Fibroblast of lung (primary cell): ENCODE data around the gene CST7. TPM values are rescaled to one million over a fixed set of nuclear protein-coding genes. Genes with fewer than 3 reads are reported as not detected.

Experiments used
- DNase-seq, 2 donors: peaks; one replicate each; pipeline versions ENCODE4 v3.0.0 to v3.0.0-alpha.2; 2010; ENCODE audit warnings: low read depth in 2 of 2
- H2AFZ ChIP-seq: 2 replicates; pipeline ENCODE4 v1.5.1; 2012; ENCODE audit warnings: low read length, control low read depth, inconsistent platforms
- H3K27ac ChIP-seq: 2 replicates; pipeline ENCODE4 v1.5.1; 2011; ENCODE audit warnings: low read length, control low read depth; ENCODE audit not compliant: insufficient read depth
- H3K27me3 ChIP-seq: 2 replicates; pipeline ENCODE4 v1.5.1; 2011; ENCODE audit warnings: mild to moderate bottlenecking, low read length; ENCODE audit not compliant: control insufficient read depth, insufficient read depth
- H3K36me3 ChIP-seq: 2 replicates; pipeline ENCODE4 v1.5.1; 2011; ENCODE audit warnings: low read length; ENCODE audit not compliant: control insufficient read depth, insufficient read depth
- H3K4me1 ChIP-seq: 2 replicates; pipeline ENCODE4 v1.5.1; 2011; ENCODE audit warnings: low read length; ENCODE audit not compliant: control insufficient read depth, insufficient read depth; ENCODE audit errors: extremely low read depth
- H3K4me2 ChIP-seq: 2 replicates; pipeline ENCODE4 v1.5.1; 2011; ENCODE audit warnings: low read length, control low read depth; ENCODE audit not compliant: insufficient read depth; ENCODE audit errors: extremely low read depth
- H3K4me3 ChIP-seq, 4 experiments: fragments of 200-600 bp in 1 of 4; sonication (generic) in 1 of 4; replicated peaks in 1 of 4; 2 replicates each; pipeline ENCODE4 v1.5.1; 2011 to 2016; ENCODE audit warnings: low read length in 4 of 4, low read depth in 3 of 4, mild to moderate bottlenecking in 3 of 4, control low read depth in 2 of 4, inconsistent platforms in 1 of 4, mixed read lengths in 1 of 4; ENCODE audit not compliant: insufficient read depth in 1 of 4; ENCODE audit errors: control extremely low read depth in 1 of 4
- H3K79me2 ChIP-seq: 2 replicates; pipeline ENCODE4 v1.5.1; 2012; ENCODE audit warnings: mild to moderate bottlenecking, low read length, inconsistent platforms; ENCODE audit not compliant: control insufficient read depth, insufficient read depth
- H3K9ac ChIP-seq: 2 replicates; pipeline ENCODE4 v1.5.1; 2011; ENCODE audit warnings: mild to moderate bottlenecking, low read length, control low read depth; ENCODE audit not compliant: insufficient read depth
- H3K9me3 ChIP-seq: 2 replicates; pipeline ENCODE4 v1.5.1; 2012; ENCODE audit warnings: low read depth, low read length; ENCODE audit not compliant: control insufficient read depth, insufficient read depth
- H4K20me1 ChIP-seq: 2 replicates; pipeline ENCODE4 v1.5.1; 2011; ENCODE audit warnings: low read length; ENCODE audit not compliant: control insufficient read depth, insufficient read depth; ENCODE audit errors: extremely low read depth
- CTCF ChIP-seq, 2 donors: IDR thresholded peaks in 1 of 2; conservative IDR thresholded peaks in 1 of 2; 1 replicate in 1 of 2; 2 replicates in 1 of 2; pipeline ENCODE4 v1.5.1; 2011 to 2012; ENCODE audit warnings: low read length in 2 of 2, control low read depth in 1 of 2, inconsistent platforms in 1 of 2, low read depth in 1 of 2, mild to moderate bottlenecking in 1 of 2
- EZH2 ChIP-seq: IDR thresholded peaks from 2 replicates; pipeline ENCODE4 v1.5.1; 2012; ENCODE audit warnings: low read length, control low read depth, mild to moderate bottlenecking; ENCODE audit errors: missing control alignments
- polyA plus RNA-seq, 2 donors: library from polyadenylated mRNA; depleted of rRNA in 1 of 2; stranded (reverse) in 1 of 2; unstranded in 1 of 2; fragments of >200 nt; gene quantifications; 2 replicates each; pipeline ENCODE4 v1.2.1, GENCODE V29; 2011 to 2012; ENCODE audit warnings: missing spikeins in 1 of 2
- total RNA-seq: library from RNA; depleted of rRNA; stranded (reverse); fragments of >200 nt; gene quantifications from 2 replicates; pipeline ENCODE4 v1.2.1, GENCODE V29; 2014

Gene CST7
- total and polyA plus RNA-seq, 2 donors (not counting 1 experiment from before 2014, with no cell fraction given) = not detected

GRCh38 chr20:24977797-24978196 lies 28.7 kb downstream of the CST7 start:
- no peak overlapping the region for H3K9ac ChIP-seq
- no peak overlapping the region for H2AFZ ChIP-seq
- H4K20me1 ChIP-seq = no peaks in the 10 kb centered on the region
- no peak overlapping the region for H3K27ac ChIP-seq
- no peaks in the 10 kb centered on the region for H3K27me3 ChIP-seq
- no peak overlapping the region for H3K4me2 ChIP-seq
- no peak for DNase-seq
- H3K9me3 ChIP-seq = no peaks in the 10 kb centered on the region
- TF ChIP-seq CTCF (conservative IDR thresholded peaks at IDR 0.05 in 1 of 2, IDR thresholded peaks at IDR 0.05 in 1 of 2; ENCODE audit: low read depth in 1 of 2, low read length in 2 of 2) (no peak), EZH2 (no peak)
- no peak overlapping the region for H3K4me3 ChIP-seq
- H3K79me2 ChIP-seq = no peaks in the 10 kb centered on the region
- no peaks in the 10 kb centered on the region for H3K4me1 ChIP-seq
- peaks cover 5% of the 10 kb centered on the region for H3K36me3 ChIP-seq

- no peak for DNase-seq
- H3K4me2 ChIP-seq = no peak overlapping the region
- H3K4me3 ChIP-seq = no peak overlapping the region
- H3K27ac ChIP-seq = no peak overlapping the region
- H3K9ac ChIP-seq = no peak overlapping the region
- no peaks in the 10 kb centered on the region for H4K20me1 ChIP-seq
- no peaks in the 10 kb centered on the region for H3K4me1 ChIP-seq
- no peak for TF ChIP-seq EZH2
- no peak for TF ChIP-seq CTCF (conservative IDR thresholded peaks at IDR 0.05 in 1 of 2, IDR thresholded peaks at IDR 0.05 in 1 of 2; ENCODE audit: low read depth in 1 of 2, low read length in 2 of 2)
- no peaks in the 10 kb centered on the region for H3K9me3 ChIP-seq
- no peak overlapping the region for H2AFZ ChIP-seq
- no peaks in the 10 kb centered on the region for H3K27me3 ChIP-seq
- H3K36me3 ChIP-seq = peaks cover 3% of the 10 kb centered on the region
- H3K79me2 ChIP-seq = no peaks in the 10 kb centered on the region
Observed at GRCh38 chr20:24978513-24978912, 29.4 kb downstream of the CST7 start.

- no peaks in the 10 kb centered on the region for H3K9me3 ChIP-seq
- H3K9ac ChIP-seq = no peak overlapping the region
- H3K4me3 ChIP-seq = no peak overlapping the region
- no peak overlapping the region for H2AFZ ChIP-seq
- no peaks in the 10 kb centered on the region for H4K20me1 ChIP-seq
- no peak overlapping the region for H3K4me2 ChIP-seq
- TF ChIP-seq EZH2 (no peak), CTCF (conservative IDR thresholded peaks at IDR 0.05 in 1 of 2, IDR thresholded peaks at IDR 0.05 in 1 of 2; ENCODE audit: low read depth in 1 of 2, low read length in 2 of 2) (no peak)
- no peaks in the 10 kb centered on the region for H3K79me2 ChIP-seq
- H3K27me3 ChIP-seq = no peaks in the 10 kb centered on the region
- H3K36me3 ChIP-seq = peaks cover 3% of the 10 kb centered on the region
- DNase-seq = no peak
- H3K4me1 ChIP-seq = no peaks in the 10 kb centered on the region
- no peak overlapping the region for H3K27ac ChIP-seq
Observed at GRCh38 chr20:24979036-24979960, 30.2 kb downstream of the CST7 start.
